Stimulated activated CD8-positive, alpha-beta memory T cell treated with anti-CD3 and anti-CD28 coated beads, Interleukin-2, amount 100 ng/mL, for 48 hours (primary cell): ENCODE data around the gene TSEN34.
"Not testable (repeated sequence)": the region's sequence is repeated elsewhere in the genome, so short reads cannot be mapped to it uniquely, and the experiment has no call there.

Experiments used
- DNase-seq, 2 donors: peaks; one replicate each; pipeline ENCODE4 v3.0.0-alpha.2; 2020; ENCODE audit warnings: low read depth in 2 of 2

The TSEN34 gene

DNA sequence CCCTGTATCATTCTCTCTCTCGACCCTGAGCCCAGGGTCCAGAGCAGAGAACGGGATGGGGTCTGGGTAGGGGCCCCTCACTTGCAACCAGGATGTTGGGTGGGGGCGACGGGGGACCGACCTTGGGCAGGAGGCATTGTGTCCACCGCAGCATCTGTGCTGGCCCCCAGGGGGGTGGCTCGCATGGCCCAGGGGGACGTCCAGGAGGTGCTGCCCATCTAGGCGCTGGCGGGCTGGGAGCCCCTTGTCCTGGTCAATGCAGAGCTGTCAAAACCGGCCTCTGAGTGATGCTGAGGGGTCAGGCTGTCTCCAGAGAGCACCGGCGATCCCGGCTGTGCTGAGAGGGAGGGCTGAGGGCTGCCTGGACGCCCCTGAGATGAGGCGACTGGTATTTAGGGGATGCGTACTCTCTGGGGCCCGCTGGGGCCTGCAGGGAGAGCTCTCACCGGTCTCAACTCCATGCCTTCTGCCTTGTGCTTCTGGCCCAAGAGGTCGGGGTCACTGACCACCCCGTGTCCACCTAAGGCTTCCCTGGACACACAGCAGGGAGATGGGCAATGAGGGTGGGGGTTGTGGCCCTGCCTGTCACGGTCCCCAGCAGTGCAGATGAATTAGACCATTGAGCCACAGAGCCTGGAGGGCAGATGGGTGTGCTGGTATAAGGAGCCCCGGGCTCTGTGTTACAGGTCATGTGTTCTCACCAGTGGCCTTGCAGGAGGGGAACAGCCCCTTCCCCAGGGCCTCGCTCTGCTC, 18.1 kb downstream of the TSEN34 start:
- DNase-seq, result no peak

DNA sequence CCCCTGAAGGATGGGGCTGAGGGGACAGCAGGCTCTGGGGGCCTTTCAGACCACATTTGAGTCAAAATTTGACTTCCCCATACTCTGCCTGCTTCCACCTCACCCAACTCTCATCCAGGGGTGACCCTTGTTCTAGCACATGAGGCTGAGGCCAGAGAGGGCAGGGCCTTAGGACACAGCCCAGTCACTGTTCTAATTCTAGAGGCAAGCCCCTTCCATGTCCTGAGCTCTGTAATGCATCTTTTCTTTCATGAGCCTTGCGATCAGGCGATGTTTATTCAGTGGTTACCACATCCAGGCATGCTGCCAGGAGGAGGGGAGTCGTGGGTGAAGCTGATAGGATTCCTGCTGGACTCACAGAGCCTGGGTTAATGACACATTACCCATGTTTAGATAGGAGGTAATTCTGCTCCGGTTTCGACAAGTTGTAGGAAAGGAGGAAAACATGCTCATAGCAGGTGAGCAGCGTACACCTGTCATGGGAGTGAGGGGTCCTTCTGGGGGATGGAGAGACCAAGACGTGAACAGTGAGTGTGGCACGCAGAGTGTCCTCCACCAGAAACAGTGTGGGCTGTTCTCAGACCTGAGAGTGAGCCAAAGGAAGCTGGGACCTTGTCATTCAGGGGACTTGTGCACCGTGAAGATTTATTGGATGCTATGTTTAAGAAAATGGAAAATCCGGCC, 18.8 kb downstream of the TSEN34 start:
- no peak for DNase-seq

GRCh38 chr19:54211235-54211634, 20.1 kb downstream of the TSEN34 start:
- DNase-seq, result no peak

DNA sequence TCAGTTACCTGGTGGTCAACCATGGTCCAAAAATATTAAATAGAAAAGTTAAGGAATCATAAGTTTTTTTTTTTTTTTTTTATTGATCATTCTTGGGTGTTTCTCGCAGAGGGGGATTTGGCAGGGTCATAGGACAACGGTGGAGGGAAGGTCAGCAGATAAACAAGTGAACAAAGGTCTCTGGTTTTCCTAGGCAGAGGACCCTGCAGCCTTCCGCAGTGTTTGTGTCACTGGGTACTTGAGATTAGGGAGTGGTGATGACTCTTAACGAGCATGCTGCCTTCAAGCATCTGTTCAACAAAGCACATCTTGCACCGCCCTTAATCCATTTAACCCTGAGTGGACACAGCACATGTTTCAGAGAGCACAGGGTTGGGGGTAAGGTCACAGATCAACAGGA, 23.1 kb downstream of the TSEN34 start:
- DNase-seq, result not testable (repeated sequence)

DNA sequence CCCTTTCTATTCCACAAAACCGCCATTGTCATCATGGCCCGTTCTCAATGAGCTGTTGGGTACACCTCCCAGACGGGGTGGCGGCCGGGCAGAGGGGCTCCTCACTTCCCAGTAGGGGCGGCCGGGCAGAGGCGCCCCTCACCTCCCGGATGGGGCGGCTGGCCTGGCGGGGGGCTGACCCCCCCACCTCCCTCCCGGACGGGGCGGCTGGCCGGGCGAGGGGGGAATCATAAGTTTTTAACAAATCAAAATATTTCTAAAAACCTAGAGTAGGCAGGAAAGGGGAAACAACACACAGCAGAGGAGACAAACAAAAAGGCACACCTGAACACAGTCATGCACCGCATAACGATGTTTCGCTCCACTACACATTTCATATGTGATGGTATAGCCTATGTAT, 23.6 kb downstream of the TSEN34 start:
- DNase-seq, result not testable (repeated sequence)

DNA sequence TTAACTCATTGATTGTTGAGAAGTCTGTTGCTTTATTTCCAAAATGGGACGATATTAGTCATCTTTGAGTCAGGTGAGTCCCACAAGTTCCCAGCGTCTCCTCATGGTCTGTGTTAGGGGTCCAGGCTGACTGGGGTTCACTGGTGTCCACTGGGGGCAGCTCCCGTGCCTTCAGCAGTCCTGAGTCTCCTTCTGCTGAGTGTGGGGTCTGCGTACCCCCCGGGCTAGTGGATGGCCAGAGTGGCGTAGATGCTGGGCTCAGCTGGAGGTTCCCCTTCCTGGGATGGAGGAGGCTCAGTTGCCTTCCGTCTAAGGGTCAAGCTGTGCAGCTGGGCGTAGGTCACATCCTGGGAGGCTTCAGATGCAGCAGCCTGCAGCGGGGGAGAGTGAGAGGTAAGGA, 25.8 kb downstream of the TSEN34 start:
- DNase-seq, result no peak

GRCh38 chr19:54217517-54218247, 26.6 kb downstream of the TSEN34 start:
- not testable (repeated sequence) for DNase-seq

- no peak for DNase-seq
These were observed 27.2 kb downstream of the TSEN34 start for GRCh38 chr19:54218259-54218658.

DNA sequence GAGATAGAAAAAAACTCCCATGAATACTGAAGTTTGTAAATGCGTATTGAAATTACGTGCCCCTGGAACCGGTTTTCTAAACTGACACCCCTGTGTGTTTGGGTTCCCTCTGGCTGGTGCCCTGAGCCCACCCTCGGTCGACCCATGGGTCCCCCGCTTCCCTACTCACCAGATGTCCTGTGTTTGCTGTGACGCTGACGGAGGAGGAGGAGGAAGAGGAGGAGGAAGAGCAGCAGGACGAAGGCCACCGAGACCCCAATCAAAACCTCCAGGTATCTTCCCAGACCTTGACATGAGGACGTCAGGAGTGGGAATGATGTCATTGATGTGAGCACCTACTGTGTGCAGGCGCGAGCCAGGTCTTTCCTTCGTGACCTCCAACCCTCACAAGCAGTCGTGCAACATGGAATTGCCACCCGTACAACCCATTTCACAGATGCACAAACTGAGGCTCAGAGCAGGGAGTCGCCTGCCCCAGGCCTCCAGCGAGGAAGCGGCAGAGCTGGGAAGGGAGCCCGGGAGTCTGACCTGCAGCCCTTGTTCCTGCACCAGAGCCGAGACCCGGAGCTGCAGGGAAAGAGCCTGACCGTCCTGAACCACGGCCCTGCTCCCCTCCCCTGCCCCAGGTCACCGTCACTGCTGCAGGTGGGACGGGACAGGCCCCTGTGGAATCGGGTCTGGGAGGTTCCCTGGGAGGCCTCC, 28.0 kb downstream of the TSEN34 start:
- DNase-seq, result no peak

- not testable (repeated sequence) for DNase-seq
These were observed 28.6 kb downstream of the TSEN34 start for GRCh38 chr19:54219702-54220101.

- not testable (repeated sequence) for DNase-seq
These were observed 30.8 kb downstream of the TSEN34 start for GRCh38 chr19:54221947-54222346.

- DNase-seq, result not testable (repeated sequence)
These were observed 31.6 kb downstream of the TSEN34 start, which contains the start of gene LILRB3 for GRCh38 chr19:54222474-54223276. Gene LILRB3, minus strand, starts transcription at chr19:54223007. Its CDS starts 31 bp downstream, at chr19:54222976.

GRCh38 chr19:54223277-54223936, 32.3 kb downstream of the TSEN34 start:
- DNase-seq, result not testable (repeated sequence)

DNA sequence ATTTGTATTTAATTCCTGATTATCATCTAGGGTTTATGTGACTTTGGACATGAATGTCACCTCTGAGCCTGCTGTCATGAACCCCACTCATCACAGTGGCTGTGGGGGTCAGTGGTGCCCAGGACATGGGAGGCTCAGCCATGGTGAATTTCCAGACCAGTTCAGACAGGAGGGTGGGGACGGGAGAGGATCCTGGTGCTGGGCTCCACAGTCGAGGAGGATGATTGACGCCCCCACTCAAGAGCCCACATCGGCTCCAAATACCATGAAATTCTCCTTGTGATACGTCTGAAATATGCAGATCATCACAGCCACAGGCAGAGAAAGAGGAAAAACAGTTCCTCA, 32.8 kb downstream of the TSEN34 start:
- not testable (repeated sequence) for DNase-seq

DNA sequence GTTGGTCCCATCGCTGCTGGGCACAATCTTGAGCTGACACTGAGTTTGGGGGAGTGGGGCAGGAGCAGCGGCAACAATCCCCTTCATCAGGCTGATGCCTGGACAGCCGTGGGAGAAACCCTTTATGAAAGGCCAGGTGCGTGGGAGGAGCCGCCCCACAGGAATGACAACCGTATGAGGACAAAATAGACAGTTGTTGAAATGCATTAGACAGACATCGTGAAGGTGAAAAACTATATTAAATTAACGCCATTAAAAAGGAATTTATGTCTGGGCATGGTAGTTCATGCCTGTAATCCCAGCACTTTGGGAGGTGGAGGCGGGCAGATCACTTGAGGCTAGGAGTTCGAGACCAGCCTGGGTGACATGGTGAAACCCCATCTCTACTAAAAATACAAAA, 33.5 kb downstream of the TSEN34 start:
- DNase-seq, result not testable (repeated sequence)

GRCh38 chr19:54229146-54229545, 38.0 kb downstream of the TSEN34 start:
- DNase-seq, result no peak

GRCh38 chr19:54230031-54230430, 38.9 kb downstream of the TSEN34 start:
- DNase-seq, result no peak

DNA sequence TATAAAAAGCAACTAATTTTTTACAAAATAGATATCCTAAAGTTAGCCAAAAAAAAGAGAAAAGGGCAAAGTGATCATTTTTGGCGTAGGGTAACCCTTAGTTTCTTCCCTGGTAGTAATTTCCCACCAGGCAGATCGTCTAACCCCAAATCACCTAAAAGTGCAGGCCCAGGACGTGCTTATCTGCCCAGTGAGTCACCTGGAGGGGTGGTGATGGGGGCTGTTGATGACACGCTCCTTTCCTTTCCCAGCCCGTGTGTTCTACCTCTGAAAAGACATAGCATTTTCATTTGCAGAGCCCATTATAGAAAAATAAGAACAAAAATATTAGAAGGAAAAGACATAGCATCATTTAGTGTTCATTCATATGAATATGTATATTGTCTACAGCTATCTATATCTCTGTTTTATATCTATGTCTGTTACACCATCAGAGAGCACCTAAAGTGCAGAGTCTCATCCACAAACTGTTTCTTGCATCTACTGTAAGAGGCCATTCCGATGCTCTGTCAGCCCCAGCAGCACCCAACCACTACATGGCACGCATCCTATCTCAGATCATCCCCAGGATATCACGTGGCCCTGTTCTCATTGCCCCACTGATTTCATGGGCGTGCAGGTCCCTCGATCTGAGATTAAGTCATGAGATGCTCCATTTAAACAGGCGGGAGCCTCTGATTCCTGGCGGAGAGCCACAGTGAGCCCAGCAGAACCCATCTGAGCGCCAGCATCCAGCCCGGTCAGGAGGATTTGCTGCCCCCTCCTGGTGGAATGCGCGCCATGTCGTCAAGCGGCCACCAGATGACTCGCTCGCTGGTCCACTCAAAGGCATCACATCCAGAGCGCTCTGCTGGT, 40.2 kb downstream of the TSEN34 start:
- peak; percentile 70 to 86 for DNase-seq

DNA sequence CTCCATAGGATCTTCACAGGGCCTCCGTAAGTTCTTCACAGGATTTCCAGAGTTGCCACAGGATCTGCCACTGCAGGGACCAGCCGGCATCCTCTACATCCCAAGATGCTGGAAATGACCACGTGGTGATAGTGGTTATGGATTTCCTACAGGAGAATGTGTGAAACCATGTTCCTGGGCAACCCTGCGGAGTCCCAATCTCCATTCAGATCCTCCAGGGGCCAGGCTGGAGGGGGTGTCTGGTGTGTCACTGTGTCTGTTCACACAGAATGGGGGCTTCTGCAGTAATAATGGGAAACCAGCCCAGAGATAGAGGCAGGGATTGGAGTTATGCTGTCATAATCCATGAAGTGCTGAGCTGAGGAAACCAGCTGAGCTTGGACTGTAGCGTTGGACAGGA, 42.8 kb downstream of the TSEN34 start:
- DNase-seq, result no peak
